GM23248 (cell line): ENCODE data around the gene DPP9.

Experiments
- EZH2 ChIP-seq: fragments of 200-600 bp; sonication (generic); IDR thresholded peaks from 2 replicates; pipeline ENCODE4 v1.6.1; 2018; ENCODE audit warnings: antibody characterized with exemption, mild to moderate bottlenecking; ENCODE audit not compliant: insufficient read depth, poor library complexity, severe bottlenecking
- EZH2phosphoT487 ChIP-seq: fragments of 200-600 bp; sonication (generic); IDR thresholded peaks from 2 replicates; pipeline ENCODE4 v1.6.1; 2018; ENCODE audit warnings: antibody characterized with exemption, moderate library complexity, mild to moderate bottlenecking, low read depth; ENCODE audit not compliant: insufficient read depth

DNA sequence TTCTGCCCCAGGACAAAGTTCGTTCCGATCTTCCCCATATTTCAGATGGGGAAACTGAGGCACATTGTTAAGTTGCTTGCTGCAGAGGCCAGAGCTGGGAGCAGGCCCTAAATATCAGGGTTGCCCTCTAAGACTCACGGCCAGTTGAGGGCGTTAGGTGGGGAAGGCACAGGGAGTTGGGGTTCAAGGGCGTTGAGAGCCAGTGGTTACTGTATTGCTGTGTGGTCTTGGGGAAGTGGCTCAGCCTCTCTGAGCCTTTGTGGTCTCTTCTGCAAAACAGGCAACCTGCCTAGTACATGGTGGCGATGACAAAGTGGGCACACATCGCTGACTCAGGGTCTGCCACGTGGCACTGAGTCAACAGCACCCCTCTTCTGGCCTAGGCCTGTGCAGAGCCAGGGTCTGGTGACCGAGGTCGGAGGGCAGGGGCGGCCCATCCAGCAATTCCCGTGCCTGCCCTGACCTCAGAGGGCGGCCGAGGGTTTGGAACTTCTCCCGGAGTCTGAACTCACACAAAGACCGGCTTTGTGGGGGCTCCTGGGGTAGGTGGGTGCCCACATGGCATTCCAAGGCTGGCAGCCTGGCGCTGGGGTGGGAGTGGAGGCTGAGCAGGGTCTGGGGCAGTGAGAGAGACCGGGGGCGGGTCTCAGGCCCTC lies 74.1 kb downstream of the DPP9 start:
- TF ChIP-seq EZH2 (no peak), EZH2phosphoT487 (no peak)
